Panc1 (cell line): ENCODE measurements around the gene TAF7. TPM values are rescaled to one million over a fixed set of nuclear protein-coding genes. Genes with fewer than 3 reads are reported as not detected.

Experiments used
- ATAC-seq: fragments of 200-7000 bp; cut with Tn5 transposase; 2 replicates; pipeline ENCODE4 v1.9.1; 2020; ENCODE audit warnings: mild to moderate bottlenecking, moderate library complexity
- Bru-seq: library from RNA; stranded (reverse); fragments of 400-500 nt; gene quantifications from one replicate; lab custom pipeline; 2021; lab: Mats Ljungman, UMichigan
- BruChase-seq, 2 experiments: library from RNA; stranded (reverse); fragments of 400-500 nt; gene quantifications; one replicate each; lab custom pipeline; 2021; lab: Mats Ljungman, UMichigan
- BruUV-seq: library from RNA; stranded (reverse); fragments of 400-500 nt; replicated peaks from 2 replicates; lab custom pipeline; 2021; lab: Mats Ljungman, UMichigan
- CTCF ChIA-PET: fragments of 300-600 bp; sonication (Branson Sonifier 250); formaldehyde crosslinking; loops from one replicate; lab custom pipeline; 2022; ENCODE audit warnings: antibody characterized with exemption; lab: Charles Lee
- POLR2A ChIA-PET: fragments of 300-600 bp; sonication (Branson Sonifier 250); formaldehyde crosslinking; loops from one replicate; lab custom pipeline; 2022; ENCODE audit warnings: antibody characterized with exemption; lab: Charles Lee
- DNase-seq: peaks from one replicate; pipeline ENCODE4 v3.0.0-alpha.2; 2010; ENCODE audit warnings: low read depth, low spot score
- H3K27ac ChIP-seq: 2 replicates; pipeline ENCODE4 v1.5.1; 2011; ENCODE audit warnings: mild to moderate bottlenecking, low read length, inconsistent platforms
- H3K27me3 ChIP-seq: fragments of 200-500 bp; sonication (Bioruptor generic); 2 replicates; pipeline ENCODE4 v1.6.0; 2014; ENCODE audit warnings: low read length, inconsistent platforms; ENCODE audit not compliant: control insufficient read depth, insufficient read depth
- H3K36me3 ChIP-seq: fragments of 200-500 bp; sonication (Bioruptor generic); 2 replicates; pipeline ENCODE4 v1.5.1; 2014; ENCODE audit warnings: inconsistent platforms, mild to moderate bottlenecking, low read length, moderate library complexity; ENCODE audit not compliant: control insufficient read depth, insufficient read depth
- H3K4me1 ChIP-seq: 2 replicates; pipeline ENCODE4 v1.5.1; 2011; ENCODE audit warnings: inconsistent platforms, mild to moderate bottlenecking, low read length, moderate library complexity; ENCODE audit not compliant: control insufficient read depth, insufficient read depth
- H3K4me3 ChIP-seq, 2 experiments: 2 replicates each; pipeline ENCODE4 v1.5.1; 2011 to 2012; ENCODE audit warnings: low read depth in 2 of 2, low read length in 2 of 2, mild to moderate bottlenecking in 2 of 2, inconsistent platforms in 1 of 2, moderate library complexity in 1 of 2
- H3K9me3 ChIP-seq: fragments of 200-500 bp; sonication (Bioruptor generic); 2 replicates; pipeline ENCODE4 v1.5.1; 2014; ENCODE audit warnings: low read depth, mild to moderate bottlenecking, inconsistent platforms, low read length, moderate library complexity; ENCODE audit not compliant: control insufficient read depth, insufficient read depth
- POLR2AphosphoS5 ChIP-seq: IDR thresholded peaks from 2 replicates; pipeline ENCODE4 v1.6.1; 2012; ENCODE audit warnings: mild to moderate bottlenecking, low read depth, low read length, moderate library complexity
- SIN3A ChIP-seq: IDR thresholded peaks from 2 replicates; pipeline ENCODE4 v1.6.1; 2012; ENCODE audit warnings: low read depth, mild to moderate bottlenecking, low read length, moderate library complexity, borderline replicate concordance; ENCODE audit not compliant: insufficient read depth
- TCF7L2 ChIP-seq: IDR thresholded peaks from 2 replicates; pipeline ENCODE4 v1.6.1; 2011; ENCODE audit warnings: mild to moderate bottlenecking, low read depth, low read length, inconsistent platforms
- in situ Hi-C: cut with HindIII; loops from 2 replicates; pipeline ENCODE4 v1.10.0; 2016; ENCODE audit warnings: low sequenced_read_pairs, low pct_unique_long_range_greater_than_20kb
- intact Hi-C: fragments of 100-400 bp; cut with micrococcal nuclease; formaldehyde crosslinking; loops from one replicate; pipeline ENCODE4 v1.10.0; 2022; ENCODE audit not compliant: unreplicated experiment
- long read RNA-seq: library from polyadenylated mRNA; unstranded; transcript quantifications from one replicate; pipeline ENCODE4 v2.0.0, GENCODE V29; 2021; ENCODE audit not compliant: unreplicated experiment
- polyA plus RNA-seq: library from polyadenylated mRNA; unstranded; fragments of >200 nt; gene quantifications from one replicate; pipeline ENCODE4 v1.2.1, GENCODE V29; 2012; ENCODE audit warnings: missing spikeins; ENCODE audit not compliant: insufficient read length
- total RNA-seq: library from RNA; stranded (reverse); gene quantifications from one replicate; pipeline ENCODE4 v1.2.1, GENCODE V29; 2021; ENCODE audit not compliant: unreplicated experiment
- TF ChIP-seq, protein P1 (sequence below): fragments of 450-650 bp; IDR thresholded peaks from 2 replicates; pipeline ENCODE4 v1.5.1; 2017; ENCODE audit warnings: mild to moderate bottlenecking
- TF ChIP-seq, protein P2 (sequence below), 2 experiments: IDR thresholded peaks; 2 replicates each; pipeline ENCODE4 v1.6.1; 2011 to 2012; ENCODE audit warnings: low read depth in 2 of 2, control low read depth in 1 of 2, low read length in 1 of 2, mild to moderate bottlenecking in 1 of 2, moderate library complexity in 1 of 2; ENCODE audit not compliant: insufficient read depth in 1 of 2

TAF7 gene, protein sequence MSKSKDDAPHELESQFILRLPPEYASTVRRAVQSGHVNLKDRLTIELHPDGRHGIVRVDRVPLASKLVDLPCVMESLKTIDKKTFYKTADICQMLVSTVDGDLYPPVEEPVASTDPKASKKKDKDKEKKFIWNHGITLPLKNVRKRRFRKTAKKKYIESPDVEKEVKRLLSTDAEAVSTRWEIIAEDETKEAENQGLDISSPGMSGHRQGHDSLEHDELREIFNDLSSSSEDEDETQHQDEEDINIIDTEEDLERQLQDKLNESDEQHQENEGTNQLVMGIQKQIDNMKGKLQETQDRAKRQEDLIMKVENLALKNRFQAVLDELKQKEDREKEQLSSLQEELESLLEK
- total RNA-seq (71.0 TPM), Bru-seq, nascent RNA (percentile 99 among the genes with signal in this experiment), BruChase-seq, experiment 1, labeled RNA remaining after a 2-hour chase (percentile 100 among the genes with signal in this experiment), BruChase-seq, experiment 2, labeled RNA remaining after a 6-hour chase (percentile 99 among the genes with signal in this experiment)
- polyA plus RNA-seq: 70.7 TPM
- long read RNA-seq, transcript TAF7-201 (1 exons, 2,334 nt): major isoform, 238 of 241 reads
- long read RNA-seq, partial matches to known transcripts: 0 of 241 reads
- long read RNA-seq, other reads (novel, unspliced or antisense): 3 of 241 reads

DNA sequence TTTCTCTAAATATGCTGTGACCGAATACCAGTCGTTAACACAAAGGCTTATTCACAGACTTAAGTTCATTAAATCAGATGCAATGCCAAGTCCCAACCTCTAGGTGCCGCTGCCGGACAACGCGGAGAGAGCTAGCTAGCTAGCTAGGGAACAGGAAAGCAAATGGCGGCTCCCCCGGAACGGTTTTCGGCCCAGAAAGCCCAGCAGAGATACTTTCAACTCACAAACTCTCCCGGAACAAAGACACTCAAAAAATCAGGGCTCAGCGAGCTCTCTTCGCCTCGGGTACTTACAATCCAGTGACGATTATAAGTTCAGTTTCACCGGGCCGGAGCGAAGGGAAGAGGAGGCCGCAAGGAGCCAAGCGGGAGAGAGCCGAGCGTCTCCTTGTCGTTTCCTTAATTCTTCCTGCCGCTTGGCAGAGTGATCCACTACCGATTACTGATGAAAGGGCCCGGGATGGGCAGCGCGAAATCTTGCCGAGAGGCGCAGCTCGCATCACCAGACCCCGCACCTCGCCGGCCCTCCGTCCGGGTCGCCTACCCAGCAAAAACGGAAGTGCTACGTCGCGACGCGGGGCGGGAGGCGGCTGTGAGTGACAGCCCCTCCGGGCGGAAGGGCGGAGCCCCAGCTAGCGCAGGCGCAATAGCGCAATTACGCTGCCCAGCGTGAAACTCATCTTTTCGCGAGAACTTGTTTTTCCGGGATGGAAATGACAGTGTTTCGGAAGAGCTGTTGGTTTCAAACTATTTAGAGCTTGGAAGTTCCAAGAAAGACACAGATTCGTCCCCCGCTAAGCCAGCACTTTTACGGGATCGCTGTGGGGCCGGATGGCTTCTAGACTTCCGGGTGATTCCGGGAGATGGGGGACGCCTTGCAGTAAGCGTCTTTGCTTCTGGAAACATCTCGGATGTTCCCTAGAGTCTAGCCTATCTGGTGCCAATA is at the start of gene TAF7:
Gene TAF7, minus strand, starts transcription at position 560 of the 945 bp plus-strand sequence. CDS start 740 bp downstream, outside the sequence.
- POLR2A ChIA-PET: interaction anchor here (0.6 to 1.4 kb wide), 3 partner anchors 10 to 567 kb away, joined by 3 to 14 read pairs (median 4); partner anchors contain the start of genes PCDHGA1 and PCDHGA3
- no TSS peak for BruUV-seq

More for the DNA sequence above, at the start of gene TAF7:
- Histone ChIP-seq H3K27me3 (no peaks in the 10 kb centered on the region), H3K36me3 (peaks cover 2% of the 10 kb centered on the region), H3K27ac (peak within 1 kb of the TSS; percentile 96), H3K4me3 (peak within 1 kb of the TSS; percentile 82 to 91), H3K9me3 (peaks cover 45% of the 10 kb centered on the region), H3K4me1 (no peaks in the 10 kb centered on the region)
- TF ChIP-seq, protein P1, sequence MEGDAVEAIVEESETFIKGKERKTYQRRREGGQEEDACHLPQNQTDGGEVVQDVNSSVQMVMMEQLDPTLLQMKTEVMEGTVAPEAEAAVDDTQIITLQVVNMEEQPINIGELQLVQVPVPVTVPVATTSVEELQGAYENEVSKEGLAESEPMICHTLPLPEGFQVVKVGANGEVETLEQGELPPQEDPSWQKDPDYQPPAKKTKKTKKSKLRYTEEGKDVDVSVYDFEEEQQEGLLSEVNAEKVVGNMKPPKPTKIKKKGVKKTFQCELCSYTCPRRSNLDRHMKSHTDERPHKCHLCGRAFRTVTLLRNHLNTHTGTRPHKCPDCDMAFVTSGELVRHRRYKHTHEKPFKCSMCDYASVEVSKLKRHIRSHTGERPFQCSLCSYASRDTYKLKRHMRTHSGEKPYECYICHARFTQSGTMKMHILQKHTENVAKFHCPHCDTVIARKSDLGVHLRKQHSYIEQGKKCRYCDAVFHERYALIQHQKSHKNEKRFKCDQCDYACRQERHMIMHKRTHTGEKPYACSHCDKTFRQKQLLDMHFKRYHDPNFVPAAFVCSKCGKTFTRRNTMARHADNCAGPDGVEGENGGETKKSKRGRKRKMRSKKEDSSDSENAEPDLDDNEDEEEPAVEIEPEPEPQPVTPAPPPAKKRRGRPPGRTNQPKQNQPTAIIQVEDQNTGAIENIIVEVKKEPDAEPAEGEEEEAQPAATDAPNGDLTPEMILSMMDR: peak; percentile 94
- no peak for TF ChIP-seq SIN3A
- TF ChIP-seq TCF7L2: peak; percentile 54; the same call in 1 of the 2 replicates
- peak; percentile 98 for TF ChIP-seq POLR2AphosphoS5
- TF ChIP-seq, protein P2, sequence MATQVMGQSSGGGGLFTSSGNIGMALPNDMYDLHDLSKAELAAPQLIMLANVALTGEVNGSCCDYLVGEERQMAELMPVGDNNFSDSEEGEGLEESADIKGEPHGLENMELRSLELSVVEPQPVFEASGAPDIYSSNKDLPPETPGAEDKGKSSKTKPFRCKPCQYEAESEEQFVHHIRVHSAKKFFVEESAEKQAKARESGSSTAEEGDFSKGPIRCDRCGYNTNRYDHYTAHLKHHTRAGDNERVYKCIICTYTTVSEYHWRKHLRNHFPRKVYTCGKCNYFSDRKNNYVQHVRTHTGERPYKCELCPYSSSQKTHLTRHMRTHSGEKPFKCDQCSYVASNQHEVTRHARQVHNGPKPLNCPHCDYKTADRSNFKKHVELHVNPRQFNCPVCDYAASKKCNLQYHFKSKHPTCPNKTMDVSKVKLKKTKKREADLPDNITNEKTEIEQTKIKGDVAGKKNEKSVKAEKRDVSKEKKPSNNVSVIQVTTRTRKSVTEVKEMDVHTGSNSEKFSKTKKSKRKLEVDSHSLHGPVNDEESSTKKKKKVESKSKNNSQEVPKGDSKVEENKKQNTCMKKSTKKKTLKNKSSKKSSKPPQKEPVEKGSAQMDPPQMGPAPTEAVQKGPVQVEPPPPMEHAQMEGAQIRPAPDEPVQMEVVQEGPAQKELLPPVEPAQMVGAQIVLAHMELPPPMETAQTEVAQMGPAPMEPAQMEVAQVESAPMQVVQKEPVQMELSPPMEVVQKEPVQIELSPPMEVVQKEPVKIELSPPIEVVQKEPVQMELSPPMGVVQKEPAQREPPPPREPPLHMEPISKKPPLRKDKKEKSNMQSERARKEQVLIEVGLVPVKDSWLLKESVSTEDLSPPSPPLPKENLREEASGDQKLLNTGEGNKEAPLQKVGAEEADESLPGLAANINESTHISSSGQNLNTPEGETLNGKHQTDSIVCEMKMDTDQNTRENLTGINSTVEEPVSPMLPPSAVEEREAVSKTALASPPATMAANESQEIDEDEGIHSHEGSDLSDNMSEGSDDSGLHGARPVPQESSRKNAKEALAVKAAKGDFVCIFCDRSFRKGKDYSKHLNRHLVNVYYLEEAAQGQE (IDR thresholded peaks at IDR 0.05; ENCODE audit: insufficient read depth in 1 of 2, low read depth in 2 of 2, low read length in 1 of 2): no peak; a peak in 1 of 4 replicates
- CTCF ChIA-PET: interaction anchor here (0.8 to 1.4 kb wide), 4 partner anchors 10 to 112 kb away, joined by 3 to 7 read pairs (median 4); partner anchors contain the start of genes PCDHB12, PCDHGA1, PCDHGA10 and PCDHGB1
- intact Hi-C loops (no loop called here), in situ Hi-C loops (no loop called here)
- ATAC-seq (peak; percentile 98), DNase-seq (peak; percentile 84)
